Breast epithelium (tissue), 3 donors: ENCODE results near the gene RNASE8.

ENCODE experiments used
- CTCF ChIP-seq, 3 donors: fragments of 450-650 bp; IDR thresholded peaks; one replicate each; pipeline ENCODE4 v1.5.1; 2016 to 2017; ENCODE audit warnings: antibody characterized with exemption in 3 of 3, mild to moderate bottlenecking in 3 of 3, moderate library complexity in 3 of 3
- POLR2A ChIP-seq: fragments of 450-650 bp; IDR thresholded peaks from one replicate; pipeline ENCODE4 v1.6.1; 2016; ENCODE audit warnings: antibody characterized with exemption, mild to moderate bottlenecking, moderate library complexity

GRCh38 chr14:21040370-21040925 lies 17.2 kb upstream of the RNASE8 start:
- TF ChIP-seq POLR2A (no peak), CTCF (IDR thresholded peaks at IDR 0.05) (peak in 1 of 3 donors; percentile 4)
